Renal cortex interstitium (tissue), 15 donors: Measurements from ENCODE around the gene CCDC146. TPM values are rescaled to one million over a fixed set of nuclear protein-coding genes. Genes with fewer than 3 reads are reported as not detected.
"Not testable (repeated sequence)": the region's sequence is repeated elsewhere in the genome, so short reads cannot be mapped to it uniquely, and the experiment has no call there.

Experiments
- DNase-seq, 11 donors: peaks; one replicate each; pipeline ENCODE4 v3.0.0-alpha.2; 2013; ENCODE audit warnings: low read depth in 9 of 11, low spot score in 4 of 11; ENCODE audit errors: extremely low read depth in 1 of 11
- long read RNA-seq, 16 experiments: transcript quantifications; one replicate each; lab custom pipeline, GENCODE V29; 2026
- polyA plus RNA-seq, 3 donors: library from polyadenylated mRNA; unstranded; fragments of 120-200 nt; gene quantifications; one replicate each; pipeline ENCODE4 v1.2.1, GENCODE V29; 2013; ENCODE audit not compliant: insufficient read length in 3 of 3

CCDC146 gene, protein sequence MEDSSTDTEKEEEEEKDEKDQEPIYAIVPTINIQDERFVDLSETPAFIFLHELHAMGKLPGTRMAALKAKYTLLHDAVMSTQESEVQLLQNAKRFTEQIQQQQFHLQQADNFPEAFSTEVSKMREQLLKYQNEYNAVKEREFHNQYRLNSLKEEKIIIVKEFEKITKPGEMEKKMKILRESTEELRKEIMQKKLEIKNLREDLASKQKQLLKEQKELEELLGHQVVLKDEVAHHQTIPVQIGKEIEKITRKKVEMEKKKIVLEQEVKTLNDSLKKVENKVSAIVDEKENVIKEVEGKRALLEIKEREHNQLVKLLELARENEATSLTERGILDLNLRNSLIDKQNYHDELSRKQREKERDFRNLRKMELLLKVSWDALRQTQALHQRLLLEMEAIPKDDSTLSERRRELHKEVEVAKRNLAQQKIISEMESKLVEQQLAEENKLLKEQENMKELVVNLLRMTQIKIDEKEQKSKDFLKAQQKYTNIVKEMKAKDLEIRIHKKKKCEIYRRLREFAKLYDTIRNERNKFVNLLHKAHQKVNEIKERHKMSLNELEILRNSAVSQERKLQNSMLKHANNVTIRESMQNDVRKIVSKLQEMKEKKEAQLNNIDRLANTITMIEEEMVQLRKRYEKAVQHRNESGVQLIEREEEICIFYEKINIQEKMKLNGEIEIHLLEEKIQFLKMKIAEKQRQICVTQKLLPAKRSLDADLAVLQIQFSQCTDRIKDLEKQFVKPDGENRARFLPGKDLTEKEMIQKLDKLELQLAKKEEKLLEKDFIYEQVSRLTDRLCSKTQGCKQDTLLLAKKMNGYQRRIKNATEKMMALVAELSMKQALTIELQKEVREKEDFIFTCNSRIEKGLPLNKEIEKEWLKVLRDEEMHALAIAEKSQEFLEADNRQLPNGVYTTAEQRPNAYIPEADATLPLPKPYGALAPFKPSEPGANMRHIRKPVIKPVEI
- 10 to 100 TPM; 20.4 to 34.4 (median 24.1) TPM for polyA plus RNA-seq
- long read RNA-seq, donor 1, partial matches to known transcripts = 0 of 1 reads
- long read RNA-seq, donor 1, other reads (novel, unspliced or antisense) = 0 of 1 reads
- long read RNA-seq, donor 2, partial matches to known transcripts = 21 of 24 reads
- long read RNA-seq, donor 2, other reads (novel, unspliced or antisense) = 0 of 24 reads
- long read RNA-seq, donor 3, transcript CCDC146-204 (5 exons, 1,554 nt) = major isoform, 6 of 84 reads
- long read RNA-seq, donor 3, partial matches to known transcripts = 76 of 84 reads
- long read RNA-seq, donor 3, other reads (novel, unspliced or antisense) = 0 of 84 reads
- long read RNA-seq, donor 4, transcript CCDC146-204 (5 exons, 1,554 nt) = major isoform, 5 of 38 reads
- long read RNA-seq, donor 4, partial matches to known transcripts = 30 of 38 reads
- long read RNA-seq, donor 4, other reads (novel, unspliced or antisense) = 0 of 38 reads
- long read RNA-seq, donor 5 = 0 reads
- long read RNA-seq, donor 6, partial matches to known transcripts = 51 of 55 reads
- long read RNA-seq, donor 6, other reads (novel, unspliced or antisense) = 0 of 55 reads
- long read RNA-seq, donor 7, transcript CCDC146-204 (5 exons, 1,554 nt) = major isoform, 7 of 14 reads
- long read RNA-seq, donor 7, partial matches to known transcripts = 6 of 14 reads
- long read RNA-seq, donor 7, other reads (novel, unspliced or antisense) = 0 of 14 reads
- long read RNA-seq, donor 8 = 0 reads
- long read RNA-seq, donor 9, partial matches to known transcripts = 34 of 38 reads
- long read RNA-seq, donor 9, other reads (novel, unspliced or antisense) = 0 of 38 reads
- long read RNA-seq, donor 10, transcript CCDC146-204 (5 exons, 1,554 nt) = major isoform, 5 of 29 reads
- long read RNA-seq, donor 10, partial matches to known transcripts = 23 of 29 reads
- long read RNA-seq, donor 10, other reads (novel, unspliced or antisense) = 0 of 29 reads
- long read RNA-seq, donor 11, partial matches to known transcripts = 0 of 3 reads
- long read RNA-seq, donor 11, other reads (novel, unspliced or antisense) = 0 of 3 reads
- long read RNA-seq, donor 12, partial matches to known transcripts = 0 of 4 reads
- long read RNA-seq, donor 12, other reads (novel, unspliced or antisense) = 0 of 4 reads
- long read RNA-seq, donor 13 = 0 reads
- long read RNA-seq, donor 14, partial matches to known transcripts = 0 of 3 reads
- long read RNA-seq, donor 14, other reads (novel, unspliced or antisense) = 0 of 3 reads
- long read RNA-seq, donor 15, transcript CCDC146-204 (5 exons, 1,554 nt) = major isoform, 6 of 6 reads
- long read RNA-seq, donor 15, partial matches to known transcripts = 0 of 6 reads
- long read RNA-seq, donor 15, other reads (novel, unspliced or antisense) = 0 of 6 reads
- long read RNA-seq, donor 16, transcript CCDC146-204 (5 exons, 1,554 nt) = major isoform, 9 of 78 reads
- long read RNA-seq, donor 16, partial matches to known transcripts = 0 of 78 reads
- long read RNA-seq, donor 16, other reads (novel, unspliced or antisense) = 63 of 78 reads

DNA sequence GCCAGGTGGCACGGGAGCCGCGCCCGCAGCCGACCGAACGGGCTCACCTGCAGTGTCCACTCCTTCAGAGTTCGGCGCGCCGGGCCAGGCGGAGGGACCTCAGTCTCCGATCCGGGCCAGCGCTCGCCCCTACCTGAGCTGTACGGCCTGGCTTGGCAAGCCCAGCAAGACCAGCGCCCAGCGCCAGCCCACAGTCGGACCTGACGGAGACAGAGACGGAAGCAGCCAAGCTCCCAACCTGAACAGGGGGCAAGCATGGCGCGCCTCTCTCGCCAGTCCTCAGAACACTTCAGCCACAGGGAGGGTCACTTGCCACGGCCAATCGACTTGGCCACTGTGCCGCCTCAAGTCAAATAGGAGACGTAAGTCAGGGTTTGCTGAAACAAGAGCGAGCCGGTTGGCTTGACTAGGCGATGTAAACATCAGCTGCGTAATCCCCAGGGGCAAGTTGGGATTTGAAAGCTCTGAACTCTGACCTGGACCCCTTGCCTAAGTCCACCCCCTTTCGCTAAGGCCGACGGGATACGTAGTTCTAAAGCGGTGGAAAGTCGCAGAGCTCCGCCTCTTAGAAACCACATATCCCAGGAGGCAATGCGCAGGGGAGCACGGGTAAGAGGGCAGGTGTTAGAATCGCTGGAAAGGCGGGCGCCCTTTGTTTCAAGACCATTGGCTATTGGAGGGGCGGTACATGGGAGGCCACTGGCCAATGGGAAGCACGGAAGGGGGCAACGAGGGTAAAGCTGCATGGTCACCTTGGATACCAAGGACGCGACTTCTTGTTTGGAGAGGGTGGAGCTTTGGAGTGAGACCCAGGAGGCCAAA, at the start of gene CCDC146:
Gene CCDC146 (plus strand): TSS at position 756 of the 822 bp plus-strand sequence. CDS start 45,054 bp downstream, outside the sequence.
- peak; percentile 91 to 99 (median 95) for DNase-seq

DNA sequence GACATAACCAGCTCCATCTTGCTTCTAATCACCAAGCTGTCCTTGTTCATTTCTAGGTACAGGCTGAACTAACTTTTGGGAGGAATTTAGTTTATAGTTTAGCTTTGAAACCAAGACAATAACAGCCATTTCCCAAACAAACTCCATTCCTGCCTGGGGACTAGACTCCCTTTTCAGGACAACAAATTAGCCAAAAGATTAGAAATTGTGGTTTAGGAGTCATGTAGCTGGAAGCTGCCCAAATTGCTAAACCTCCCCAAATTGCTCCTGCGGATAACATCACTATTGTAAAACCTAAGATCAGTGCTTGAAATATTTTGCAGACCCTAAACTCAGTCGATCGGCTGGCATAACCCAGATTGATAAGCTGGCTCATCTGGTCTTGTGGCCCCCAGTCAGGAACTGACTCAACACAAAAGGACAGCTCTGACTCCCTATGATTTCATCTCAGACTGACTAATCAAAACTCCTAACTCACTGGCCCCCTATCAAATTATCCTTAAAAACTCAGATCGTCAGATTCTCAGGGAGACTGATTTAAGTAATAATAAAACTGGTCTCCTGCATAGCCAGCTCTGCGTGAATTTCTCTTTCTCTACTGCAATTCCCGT, 47.5 kb upstream of the CCDC146 start:
- not testable (repeated sequence) for DNase-seq

DNA sequence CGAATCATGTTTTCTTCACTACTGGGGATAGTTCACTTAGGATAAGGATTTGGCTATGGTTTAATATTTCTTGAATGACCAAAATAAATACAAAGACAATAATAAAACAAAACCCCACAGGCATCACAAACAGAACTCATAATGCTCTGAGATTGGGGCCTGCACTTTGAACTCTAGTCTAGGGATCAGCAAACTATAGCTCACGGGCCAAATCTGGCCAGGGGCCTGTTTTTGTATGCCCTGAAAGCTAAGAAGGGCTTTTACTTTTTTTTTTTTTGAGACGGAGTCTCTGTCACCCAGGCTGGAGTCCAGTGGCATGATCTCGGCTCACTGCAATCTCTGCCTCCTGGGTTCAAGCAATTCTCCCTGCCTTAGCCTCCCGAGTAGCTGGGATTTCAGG, 45.4 kb upstream of the CCDC146 start:
- not testable (repeated sequence) for DNase-seq

DNA sequence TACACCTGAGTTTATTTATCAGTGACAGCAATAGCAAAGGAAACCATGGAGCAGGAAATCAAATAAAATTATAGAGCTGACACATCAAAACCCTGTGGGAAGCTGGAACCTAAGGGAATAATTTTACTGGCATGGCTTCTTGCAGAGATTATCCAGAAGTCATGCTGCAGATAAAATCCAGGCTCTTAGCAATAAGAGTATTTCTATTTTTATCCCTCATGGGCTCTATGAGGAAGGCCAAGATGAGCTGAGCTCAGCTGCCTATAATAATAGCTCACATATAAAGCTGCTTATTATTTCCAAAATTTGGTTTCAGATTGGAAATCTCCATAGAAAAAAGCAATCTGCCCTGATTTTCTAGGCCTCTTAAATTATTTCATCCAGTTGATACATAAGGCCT, 43.3 kb upstream of the CCDC146 start:
- not testable (repeated sequence) for DNase-seq

DNA sequence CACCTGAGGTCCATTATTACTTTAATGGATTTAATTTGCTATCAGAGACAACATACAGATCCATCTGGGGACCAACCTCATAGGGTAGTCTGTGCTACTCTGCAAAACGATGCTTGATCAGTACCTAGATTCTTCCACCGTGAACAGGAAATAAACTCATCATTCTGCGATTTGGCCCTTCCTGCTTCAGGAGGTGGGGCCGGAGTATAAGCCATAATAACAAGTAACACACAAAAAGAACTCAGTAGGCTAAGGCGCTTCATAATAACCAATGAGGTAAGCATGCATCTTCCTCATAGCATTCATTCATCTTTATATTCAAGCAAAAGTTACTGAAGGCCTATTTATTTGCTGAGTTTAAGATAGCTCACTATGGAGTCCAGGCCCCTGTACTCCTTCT, 42.8 kb upstream of the CCDC146 start:
- DNase-seq = not testable (repeated sequence)

DNA sequence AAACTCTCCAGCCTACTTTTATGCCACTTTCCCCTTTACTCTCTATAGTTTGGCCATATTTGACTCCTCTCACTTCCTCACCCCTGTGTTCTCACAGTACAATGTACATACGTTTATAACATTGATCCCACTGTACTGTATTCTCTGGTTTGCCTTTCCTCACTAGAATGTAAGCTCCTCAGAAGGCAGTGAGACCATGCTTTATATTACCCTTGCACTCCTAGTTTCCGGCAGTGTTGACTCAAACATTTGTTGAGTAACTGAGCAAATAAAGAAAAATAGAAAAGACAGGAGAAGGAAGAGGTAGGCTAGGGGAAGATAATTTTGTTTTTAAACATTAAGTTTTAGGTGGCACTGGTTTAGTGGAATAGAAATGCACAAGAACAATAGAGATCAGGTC, 42.2 kb upstream of the CCDC146 start:
- not testable (repeated sequence) for DNase-seq

DNA sequence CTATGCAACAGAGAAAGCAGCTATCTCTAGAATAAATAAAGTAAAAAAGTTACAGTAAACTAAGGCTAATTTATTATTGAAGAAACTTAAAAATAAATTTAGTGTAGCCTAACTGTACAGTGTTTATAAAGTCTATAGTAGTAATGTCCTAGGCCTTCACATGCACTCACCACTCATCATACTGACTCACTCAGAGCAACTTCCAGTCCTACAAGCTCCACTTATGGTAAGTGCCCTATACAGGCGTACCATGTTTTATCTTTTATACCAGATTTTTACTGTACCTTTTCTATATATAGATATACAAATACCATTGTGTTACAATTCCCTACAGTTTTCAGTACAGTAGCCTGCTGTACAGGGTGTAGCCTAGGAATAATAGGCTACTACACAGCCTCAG, 40.2 kb upstream of the CCDC146 start:
- DNase-seq = not testable (repeated sequence)

DNA sequence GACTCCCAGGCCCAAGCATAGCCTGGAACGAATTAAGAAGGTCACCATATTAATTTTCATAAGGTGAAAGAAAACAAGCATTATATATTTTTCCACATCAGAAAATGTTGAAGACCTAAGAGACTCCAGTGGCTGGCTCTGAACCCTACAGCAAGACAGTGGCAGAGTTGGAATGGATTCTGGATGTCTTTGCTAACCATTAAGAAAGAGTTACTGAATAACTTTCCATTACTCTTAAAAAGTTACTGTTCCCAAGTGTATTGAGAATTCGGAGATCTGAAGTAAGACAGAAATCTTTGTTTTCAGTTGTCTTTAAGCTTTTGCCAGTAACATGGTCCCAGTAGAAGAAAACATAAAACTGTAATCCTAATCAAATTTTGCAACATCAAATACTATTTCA, 30.1 kb upstream of the CCDC146 start:
- DNase-seq = not testable (repeated sequence)

DNA sequence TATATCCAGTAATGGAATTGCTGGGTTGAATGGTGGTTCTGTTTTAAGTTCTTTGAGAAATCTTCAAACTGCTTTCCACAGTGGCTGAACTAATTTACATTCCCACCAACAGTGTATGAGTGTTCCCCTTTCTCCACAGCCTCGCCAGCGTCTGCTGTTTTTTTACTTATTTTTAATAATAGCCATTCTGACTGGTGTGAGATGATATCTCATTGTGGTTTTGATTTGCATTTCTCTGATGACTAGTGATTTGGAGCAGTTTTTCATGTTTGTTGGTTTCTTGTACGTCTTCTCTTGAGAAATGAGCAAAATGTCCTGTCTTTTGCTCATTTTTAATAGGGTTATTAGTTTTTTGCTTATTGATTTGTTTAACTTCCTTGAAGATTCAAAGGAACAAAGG, 21.9 kb upstream of the CCDC146 start:
- DNase-seq = not testable (repeated sequence)

DNA sequence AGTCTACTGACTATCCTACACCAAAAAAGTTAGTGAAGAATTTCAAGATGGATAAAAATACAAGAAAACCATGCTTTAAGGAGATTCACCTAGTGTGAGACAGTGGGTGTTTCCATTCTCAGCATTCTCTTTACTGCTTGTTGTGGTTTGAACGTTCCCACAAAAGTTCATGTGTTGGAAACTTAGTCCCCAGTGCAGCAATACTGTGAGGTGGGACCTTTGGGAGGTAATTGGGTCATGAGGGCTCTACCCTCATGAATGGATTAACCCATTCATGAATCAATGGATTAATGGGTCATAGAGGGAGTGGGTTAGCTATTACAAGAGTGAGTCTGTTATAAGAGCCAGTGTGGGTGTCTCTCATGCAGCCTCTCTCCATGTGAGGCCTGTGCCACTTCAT, 21.2 kb upstream of the CCDC146 start:
- DNase-seq = not testable (repeated sequence)

DNA sequence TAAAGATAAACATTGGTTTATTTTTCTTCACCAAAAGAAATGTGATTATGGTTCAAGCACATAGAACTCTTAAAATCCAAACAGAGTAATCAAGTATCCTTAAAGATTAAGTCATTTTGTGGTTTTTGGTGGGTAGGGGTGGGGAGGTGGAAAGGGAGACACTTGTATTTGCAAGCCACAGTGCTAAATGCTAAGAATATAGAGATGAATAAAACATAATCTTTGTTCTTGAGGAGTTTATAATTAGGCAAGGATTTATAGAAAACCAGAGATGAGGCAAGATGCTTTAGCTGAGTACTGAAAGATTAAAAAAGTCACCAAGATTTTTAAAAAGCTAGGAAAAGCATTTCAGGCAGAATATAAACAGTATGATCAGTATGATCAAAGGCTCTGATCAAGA, 19.7 kb upstream of the CCDC146 start:
- DNase-seq = not testable (repeated sequence)

DNA sequence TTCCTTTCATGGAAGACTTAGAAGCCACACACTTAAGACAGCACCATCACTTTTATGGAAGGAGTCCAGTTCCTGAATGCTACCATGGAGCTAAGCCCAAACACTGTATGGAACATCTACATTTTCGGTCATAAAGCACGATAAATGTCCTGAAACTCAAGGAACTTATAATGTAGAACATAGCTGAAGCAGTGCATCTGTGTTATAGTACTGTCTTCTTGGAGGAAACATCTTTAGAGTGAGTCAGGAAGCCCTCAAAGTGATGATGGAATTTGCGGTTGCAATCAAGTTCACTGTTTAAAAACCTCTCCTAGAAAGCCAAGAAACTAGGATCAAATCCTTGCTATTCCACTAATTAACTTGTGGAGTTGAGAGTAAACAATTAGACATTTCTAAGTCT, 16.5 kb upstream of the CCDC146 start:
- DNase-seq = not testable (repeated sequence)

DNA sequence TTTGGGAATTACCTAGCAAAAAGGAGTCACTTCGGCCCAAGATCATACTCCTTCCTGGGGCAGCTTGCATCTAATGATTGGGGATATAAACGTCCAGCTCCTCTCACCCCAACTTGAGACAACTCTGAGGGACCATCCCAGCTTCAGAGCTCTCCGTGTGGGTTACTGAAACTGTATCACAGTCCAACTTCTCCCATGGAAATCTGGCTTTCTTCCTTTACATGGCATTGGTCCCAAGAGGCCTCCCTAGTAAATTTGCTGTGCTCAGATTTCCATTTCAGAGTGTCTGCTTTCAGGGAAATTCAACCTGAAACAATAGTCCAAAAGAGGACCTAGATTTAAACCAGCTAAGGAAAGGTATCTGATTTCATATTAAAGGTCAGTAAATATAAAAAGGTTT, 14.8 kb upstream of the CCDC146 start:
- DNase-seq = not testable (repeated sequence)

DNA sequence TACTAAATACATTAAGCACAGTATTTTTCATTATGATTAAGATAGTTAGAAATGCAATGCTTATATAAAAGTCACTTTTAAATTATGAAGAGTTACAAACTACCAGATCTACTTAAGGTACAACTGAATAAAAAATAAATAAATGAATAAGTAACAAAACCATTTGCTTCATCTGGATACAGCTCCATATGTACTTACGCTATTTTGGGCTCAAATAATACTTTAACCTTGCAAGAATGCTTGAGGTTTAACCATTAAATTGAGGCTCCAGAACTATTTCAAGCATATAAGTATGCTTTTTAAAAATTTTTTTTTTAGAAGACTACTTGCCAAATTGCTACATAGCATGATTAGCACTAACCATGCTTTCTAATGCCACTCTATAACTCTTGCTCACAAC, 14.1 kb upstream of the CCDC146 start:
- DNase-seq = not testable (repeated sequence)

DNA sequence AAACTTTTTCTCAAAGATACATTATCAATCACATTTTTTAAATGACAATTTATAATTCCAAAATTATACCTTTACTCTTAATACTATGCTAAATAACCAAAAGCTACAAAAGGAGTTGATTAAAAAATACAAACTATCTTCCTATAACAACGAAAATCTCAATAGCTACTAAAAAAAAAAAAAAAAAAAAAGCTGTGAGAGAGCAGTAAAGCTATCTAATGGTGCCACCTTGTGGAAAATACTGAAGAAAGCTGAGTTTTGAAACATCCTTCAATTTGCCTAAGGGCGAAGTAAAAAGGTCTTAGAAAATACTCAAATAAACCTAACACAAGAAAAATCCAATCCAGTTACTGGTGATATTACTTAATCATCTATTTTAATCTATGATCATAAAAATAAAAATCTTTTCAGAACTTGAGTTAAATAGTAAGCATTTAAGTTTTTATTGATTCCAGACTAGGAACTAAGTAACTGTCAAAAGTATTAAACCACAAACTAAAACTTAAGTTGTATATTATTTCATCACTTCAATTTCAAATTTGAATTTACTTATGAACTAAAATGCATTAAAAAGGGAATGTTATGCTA, 9.6 kb upstream of the CCDC146 start:
- DNase-seq = not testable (repeated sequence)
